ENCODE measurements around the gene OTULIN. TPM values are rescaled to one million over a fixed set of nuclear protein-coding genes. Genes with fewer than 3 reads are reported as not detected.

OTULIN gene
- polyA plus RNA-seq, 1 donor (not counting 4 experiments of a cell fraction or from before 2014, with no cell fraction given): 18.3 TPM

DNA sequence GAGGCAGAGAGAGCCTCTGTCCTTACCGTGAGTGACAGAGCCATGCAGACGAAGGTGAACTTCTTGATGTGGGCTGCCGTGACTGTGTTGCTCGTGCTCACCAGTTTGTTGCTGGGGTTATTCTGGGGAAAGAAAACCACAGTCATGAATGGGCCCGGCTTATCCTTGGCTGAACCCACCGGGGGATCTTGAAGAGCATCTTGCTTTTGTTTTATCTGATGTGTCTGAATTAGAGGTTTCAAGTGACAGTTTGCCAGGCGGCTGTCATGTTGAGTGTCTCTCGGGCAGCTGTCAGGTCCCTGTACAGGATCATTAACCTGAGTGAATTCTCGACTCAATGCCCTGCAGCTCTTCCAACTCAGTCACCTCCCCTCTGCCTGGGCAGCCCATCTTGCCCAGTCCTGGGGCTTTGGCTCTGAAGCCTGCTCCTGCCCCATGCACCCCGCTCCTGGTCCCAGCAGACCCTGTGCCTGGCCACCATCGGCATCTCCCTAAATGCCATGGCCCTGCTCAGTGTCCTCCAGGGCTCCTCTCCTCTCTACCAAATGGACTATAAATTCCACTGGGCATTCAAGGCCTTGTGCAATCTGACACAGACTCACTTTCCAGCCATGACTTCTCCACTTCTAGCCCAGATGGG lies 77.4 kb downstream of the OTULIN start:
- Histone ChIP-seq H3K4me2 (ENCODE audit: control insufficient read depth, extremely low read depth, insufficient read depth, low read depth, low read length) (no peak overlapping the region), H3K4me3 (ENCODE audit: control insufficient read depth in 2 of 3, extremely low read depth in 1 of 3, insufficient read depth in 2 of 3, low read depth in 1 of 3, low read length in 3 of 3) (no peak overlapping the region), H3K9me1 (ENCODE audit: control insufficient read depth, extremely low read depth, insufficient read depth, low read length) (no peaks in the 10 kb centered on the region), H2AFZ (ENCODE audit: control insufficient read depth, low read length) (no peak overlapping the region), H3K27ac (ENCODE audit: control insufficient read depth, insufficient read depth, low read length) (no peak overlapping the region), H3K4me1 (ENCODE audit: control insufficient read depth, extremely low read depth, insufficient read depth, low read length) (peaks cover 11% of the 10 kb centered on the region), H3K79me2 (ENCODE audit: control insufficient read depth, insufficient read depth, low read length) (no peaks in the 10 kb centered on the region), H3K9ac (ENCODE audit: control insufficient read depth, extremely low read depth, insufficient read depth, low read length) (no peak overlapping the region), H3K9me3 (ENCODE audit: control insufficient read depth, low read depth, low read length) (no peaks in the 10 kb centered on the region), H4K20me1 (ENCODE audit: control insufficient read depth, extremely low read depth, insufficient read depth, low read length) (no peaks in the 10 kb centered on the region), H3K27me3 (ENCODE audit: control insufficient read depth, extremely low read depth, insufficient read depth, low read length) (no peaks in the 10 kb centered on the region), H3K36me3 (ENCODE audit: control insufficient read depth in 2 of 2, extremely low read depth in 1 of 2, insufficient read depth in 2 of 2, low read length in 2 of 2) (peaks cover 0 to 3% of the 10 kb centered on the region in 2 experiments)
- TF ChIP-seq, protein P1, sequence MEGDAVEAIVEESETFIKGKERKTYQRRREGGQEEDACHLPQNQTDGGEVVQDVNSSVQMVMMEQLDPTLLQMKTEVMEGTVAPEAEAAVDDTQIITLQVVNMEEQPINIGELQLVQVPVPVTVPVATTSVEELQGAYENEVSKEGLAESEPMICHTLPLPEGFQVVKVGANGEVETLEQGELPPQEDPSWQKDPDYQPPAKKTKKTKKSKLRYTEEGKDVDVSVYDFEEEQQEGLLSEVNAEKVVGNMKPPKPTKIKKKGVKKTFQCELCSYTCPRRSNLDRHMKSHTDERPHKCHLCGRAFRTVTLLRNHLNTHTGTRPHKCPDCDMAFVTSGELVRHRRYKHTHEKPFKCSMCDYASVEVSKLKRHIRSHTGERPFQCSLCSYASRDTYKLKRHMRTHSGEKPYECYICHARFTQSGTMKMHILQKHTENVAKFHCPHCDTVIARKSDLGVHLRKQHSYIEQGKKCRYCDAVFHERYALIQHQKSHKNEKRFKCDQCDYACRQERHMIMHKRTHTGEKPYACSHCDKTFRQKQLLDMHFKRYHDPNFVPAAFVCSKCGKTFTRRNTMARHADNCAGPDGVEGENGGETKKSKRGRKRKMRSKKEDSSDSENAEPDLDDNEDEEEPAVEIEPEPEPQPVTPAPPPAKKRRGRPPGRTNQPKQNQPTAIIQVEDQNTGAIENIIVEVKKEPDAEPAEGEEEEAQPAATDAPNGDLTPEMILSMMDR (optimal IDR thresholded peaks at IDR 0.05 in 1 of 3, IDR thresholded peaks at IDR 0.05 in 1 of 3, conservative IDR thresholded peaks at IDR 0.05 in 1 of 3; ENCODE audit: extremely low read depth in 1 of 3, insufficient read depth in 2 of 3, low read length in 3 of 3): no peak
- no peak for TF ChIP-seq EZH2 (IDR thresholded peaks at IDR 0.05; ENCODE audit: low read length)
- dilution Hi-C loops (cut with MboI; ENCODE audit: extremely low pct_ligation_motif_present, low sequenced_read_pairs): no loop called here
- FAIRE-seq: no peak
- DNase-seq (ENCODE audit: low read depth, low spot score): no peak

DNA sequence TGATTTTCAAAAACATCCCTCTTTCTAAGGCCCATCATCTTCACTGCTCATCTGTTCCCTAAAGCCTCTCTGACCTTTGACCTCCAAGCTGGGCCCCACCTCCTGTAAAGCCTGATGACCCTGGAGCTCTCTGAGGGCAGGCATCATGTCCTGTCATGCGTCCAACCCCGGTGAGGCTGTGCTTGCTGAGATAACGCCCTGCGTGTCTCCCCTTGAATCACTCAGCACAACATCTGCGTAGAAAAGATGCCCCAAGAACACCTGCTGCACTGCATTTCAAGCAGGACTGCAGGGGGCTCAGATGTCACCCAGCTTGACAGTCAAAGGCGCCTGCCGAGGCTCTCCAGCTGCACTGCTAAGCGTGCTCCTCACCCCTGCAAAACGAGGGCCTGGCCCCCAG lies 78.0 kb downstream of the OTULIN start:
- no peak overlapping the region for H3K27ac ChIP-seq (ENCODE audit: control insufficient read depth, insufficient read depth, low read length)
- H3K4me1 ChIP-seq (ENCODE audit: control insufficient read depth, extremely low read depth, insufficient read depth, low read length): peaks cover 11% of the 10 kb centered on the region
- no peak for DNase-seq (ENCODE audit: low read depth, low spot score)
- peaks cover 0 to 3% of the 10 kb centered on the region in 2 experiments for H3K36me3 ChIP-seq (ENCODE audit: control insufficient read depth in 2 of 2, extremely low read depth in 1 of 2, insufficient read depth in 2 of 2, low read length in 2 of 2)
- H3K27me3 ChIP-seq (ENCODE audit: control insufficient read depth, extremely low read depth, insufficient read depth, low read length): no peaks in the 10 kb centered on the region
- H2AFZ ChIP-seq (ENCODE audit: control insufficient read depth, low read length): no peak overlapping the region
- no peak overlapping the region for H3K9ac ChIP-seq (ENCODE audit: control insufficient read depth, extremely low read depth, insufficient read depth, low read length)
- no peaks in the 10 kb centered on the region for H3K79me2 ChIP-seq (ENCODE audit: control insufficient read depth, insufficient read depth, low read length)
- TF ChIP-seq EZH2 (IDR thresholded peaks at IDR 0.05; ENCODE audit: low read length): no peak
- TF ChIP-seq, protein P1 (optimal IDR thresholded peaks at IDR 0.05 in 1 of 3, IDR thresholded peaks at IDR 0.05 in 1 of 3, conservative IDR thresholded peaks at IDR 0.05 in 1 of 3; ENCODE audit: extremely low read depth in 1 of 3, insufficient read depth in 2 of 3, low read length in 3 of 3): no peak
- no peak overlapping the region for H3K4me3 ChIP-seq (ENCODE audit: control insufficient read depth in 2 of 3, extremely low read depth in 1 of 3, insufficient read depth in 2 of 3, low read depth in 1 of 3, low read length in 3 of 3)
- no peak overlapping the region for H3K4me2 ChIP-seq (ENCODE audit: control insufficient read depth, extremely low read depth, insufficient read depth, low read depth, low read length)
- H3K9me1 ChIP-seq (ENCODE audit: control insufficient read depth, extremely low read depth, insufficient read depth, low read length): no peaks in the 10 kb centered on the region
- dilution Hi-C loops (cut with MboI; ENCODE audit: extremely low pct_ligation_motif_present, low sequenced_read_pairs): no loop called here
- no peaks in the 10 kb centered on the region for H4K20me1 ChIP-seq (ENCODE audit: control insufficient read depth, extremely low read depth, insufficient read depth, low read length)
- no peak for FAIRE-seq
- H3K9me3 ChIP-seq (ENCODE audit: control insufficient read depth, low read depth, low read length): no peaks in the 10 kb centered on the region
